Measurements from ENCODE around the gene RGS1.

RGS1 gene

GRCh38 chr1:192565946-192566345 is 9.6 kb upstream of the RGS1 start:
- DNase-seq (ENCODE audit: extremely low read depth, insufficient read length) = no peak
- H3K36me3 ChIP-seq (ENCODE audit: control insufficient read depth, insufficient read depth, low read length) = no peaks in the 10 kb centered on the region
- TF ChIP-seq CTCF (IDR thresholded peaks at IDR 0.05; ENCODE audit: insufficient read depth, low read length, poor library complexity, severe bottlenecking) = no peak
- H3K27me3 ChIP-seq (replicated peaks; ENCODE audit: control insufficient read depth, insufficient read depth, low read length) = no peaks in the 10 kb centered on the region
- H3K4me3 ChIP-seq (replicated peaks; ENCODE audit: low read depth, low read length) = no peak overlapping the region

- H3K27me3 ChIP-seq (replicated peaks; ENCODE audit: control insufficient read depth, insufficient read depth, low read length) = no peaks in the 10 kb centered on the region
- TF ChIP-seq CTCF (IDR thresholded peaks at IDR 0.05; ENCODE audit: insufficient read depth, low read length, poor library complexity, severe bottlenecking) = no peak
- no peak overlapping the region for H3K4me3 ChIP-seq (replicated peaks; ENCODE audit: low read depth, low read length)
- DNase-seq (ENCODE audit: extremely low read depth, insufficient read length) = no peak
- H3K36me3 ChIP-seq (ENCODE audit: control insufficient read depth, insufficient read depth, low read length) = no peaks in the 10 kb centered on the region
Observed at GRCh38 chr1:192566657-192567056, 8.9 kb upstream of the RGS1 start.

GRCh38 chr1:192568063-192568462 is 7.5 kb upstream of the RGS1 start:
- no peak overlapping the region for H3K4me3 ChIP-seq (replicated peaks; ENCODE audit: low read depth, low read length)
- H3K27me3 ChIP-seq (replicated peaks; ENCODE audit: control insufficient read depth, insufficient read depth, low read length) = no peaks in the 10 kb centered on the region
- DNase-seq (ENCODE audit: extremely low read depth, insufficient read length) = no peak
- TF ChIP-seq CTCF (IDR thresholded peaks at IDR 0.05; ENCODE audit: insufficient read depth, low read length, poor library complexity, severe bottlenecking) = no peak
- no peaks in the 10 kb centered on the region for H3K36me3 ChIP-seq (ENCODE audit: control insufficient read depth, insufficient read depth, low read length)

DNA sequence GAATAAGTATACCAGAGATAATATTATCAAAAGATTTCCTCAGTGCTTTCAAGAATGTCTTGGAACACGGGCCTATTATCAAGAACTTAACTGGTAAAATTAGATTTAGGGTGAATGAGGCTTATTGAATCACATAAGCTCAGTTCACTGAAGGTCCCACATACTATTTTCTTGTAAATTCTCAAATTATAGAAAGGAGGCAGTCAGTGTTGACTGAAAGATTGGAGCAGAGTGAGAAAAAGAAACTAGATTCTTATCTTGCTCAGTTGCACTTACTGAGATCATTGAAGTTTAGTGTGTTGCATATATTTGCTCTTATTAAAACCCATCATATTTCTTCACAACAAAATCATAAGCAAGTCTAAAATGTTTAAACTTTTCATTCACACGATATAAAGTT is 3.9 kb upstream of the RGS1 start:
- H3K27me3 ChIP-seq (replicated peaks; ENCODE audit: control insufficient read depth, insufficient read depth, low read length) = no peaks in the 10 kb centered on the region
- TF ChIP-seq CTCF (IDR thresholded peaks at IDR 0.05; ENCODE audit: insufficient read depth, low read length, poor library complexity, severe bottlenecking) = no peak
- no peak overlapping the region for H3K4me3 ChIP-seq (replicated peaks; ENCODE audit: low read depth, low read length)
- H3K36me3 ChIP-seq (ENCODE audit: control insufficient read depth, insufficient read depth, low read length) = no peaks in the 10 kb centered on the region
- no peak for DNase-seq (ENCODE audit: extremely low read depth, insufficient read length)

- H3K4me3 ChIP-seq (replicated peaks; ENCODE audit: low read depth, low read length) = no peak overlapping the region
- no peaks in the 10 kb centered on the region for H3K27me3 ChIP-seq (replicated peaks; ENCODE audit: control insufficient read depth, insufficient read depth, low read length)
- H3K36me3 ChIP-seq (ENCODE audit: control insufficient read depth, insufficient read depth, low read length) = no peaks in the 10 kb centered on the region
- TF ChIP-seq CTCF (IDR thresholded peaks at IDR 0.05; ENCODE audit: insufficient read depth, low read length, poor library complexity, severe bottlenecking) = no peak
- no peak for DNase-seq (ENCODE audit: extremely low read depth, insufficient read length)
Observed at GRCh38 chr1:192573499-192573898, 2.1 kb upstream of the RGS1 start.

DNA sequence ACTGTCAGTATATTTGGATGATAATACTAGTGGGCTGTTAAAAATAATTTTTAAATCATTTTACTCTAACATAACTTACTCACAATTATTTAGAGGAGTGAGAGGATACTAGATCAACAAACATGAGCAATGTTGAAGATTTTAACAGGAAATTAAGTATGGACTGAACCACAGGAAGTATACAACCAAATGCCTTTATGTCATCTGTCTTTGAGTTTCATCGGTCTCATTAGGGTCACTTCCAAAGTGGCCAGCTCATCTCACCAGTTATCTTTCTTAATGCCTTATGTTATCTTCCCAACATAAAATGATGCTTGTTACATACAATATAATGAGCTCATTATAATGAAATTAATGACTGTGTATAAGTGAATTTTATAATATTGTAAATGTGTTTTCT is 1.5 kb upstream of the RGS1 start:
- TF ChIP-seq CTCF (IDR thresholded peaks at IDR 0.05; ENCODE audit: insufficient read depth, low read length, poor library complexity, severe bottlenecking) = no peak
- no peaks in the 10 kb centered on the region for H3K36me3 ChIP-seq (ENCODE audit: control insufficient read depth, insufficient read depth, low read length)
- no peak for DNase-seq (ENCODE audit: extremely low read depth, insufficient read length)
- no peak overlapping the region for H3K4me3 ChIP-seq (replicated peaks; ENCODE audit: low read depth, low read length)
- H3K27me3 ChIP-seq (replicated peaks; ENCODE audit: control insufficient read depth, insufficient read depth, low read length) = no peaks in the 10 kb centered on the region

Measured in GM06990 (cell line).